ENCODE measurements around the gene TTLL5.

GRCh38 chr14:75615200-75615599, 45.8 kb upstream of the TTLL5 start:
- TF ChIP-seq CTCF (IDR thresholded peaks at IDR 0.05; ENCODE audit: low read depth, low read length, poor library complexity, severe bottlenecking) (no peak), EZH2phosphoT487 (IDR thresholded peaks at IDR 0.05; ENCODE audit: borderline replicate concordance, low read length) (no peak)

Data from DOHH2 (cell line).